MM.1S (cell line): ENCODE data around the gene ARL5C.
A peak's percentile ranks its signal among the peaks of the same experiment; 100 is the strongest.

Experiments
- DNase-seq: peaks from one replicate; pipeline ENCODE4 v3.0.0-alpha.2; 2015
- H2AFZ ChIP-seq: fragments of 300-600 bp; sonication (generic); 2 replicates; pipeline ENCODE4 v1.6.0; 2016; ENCODE audit warnings: antibody characterized with exemption, low read length
- H3F3A ChIP-seq: fragments of 300-600 bp; sonication (generic); 2 replicates; pipeline ENCODE4 v1.6.1; 2016; ENCODE audit warnings: mild to moderate bottlenecking, antibody characterized with exemption, low read length, moderate library complexity, mixed read lengths; ENCODE audit not compliant: insufficient read depth
- H3K27ac ChIP-seq: fragments of 300-600 bp; sonication (generic); 2 replicates; pipeline ENCODE4 v1.5.1; 2016; ENCODE audit warnings: mild to moderate bottlenecking, low read length
- H3K27me3 ChIP-seq: fragments of 300-600 bp; sonication (generic); replicated peaks from 2 replicates; pipeline ENCODE4 v1.6.0; 2016; ENCODE audit warnings: low read length; ENCODE audit not compliant: insufficient read depth
- H3K36me3 ChIP-seq: fragments of 300-600 bp; sonication (generic); replicated peaks from 2 replicates; pipeline ENCODE4 v1.6.1; 2016; ENCODE audit warnings: mild to moderate bottlenecking, low read length, mixed read lengths; ENCODE audit not compliant: insufficient read depth
- H3K4me1 ChIP-seq: fragments of 300-600 bp; sonication (generic); 2 replicates; pipeline ENCODE4 v1.6.1; 2016; ENCODE audit warnings: low read length, mixed read lengths
- H3K4me2 ChIP-seq: fragments of 300-600 bp; sonication (generic); 2 replicates; pipeline ENCODE4 v1.6.0; 2016; ENCODE audit warnings: low read depth, low read length
- H3K4me3 ChIP-seq: fragments of 300-600 bp; sonication (generic); 2 replicates; pipeline ENCODE4 v1.5.1; 2016; ENCODE audit warnings: low read length, mixed read lengths
- H3K79me2 ChIP-seq: fragments of 300-600 bp; sonication (generic); 2 replicates; pipeline ENCODE4 v1.6.1; 2016; ENCODE audit warnings: mixed run types, low read length, mixed read lengths
- H3K9ac ChIP-seq: fragments of 300-600 bp; sonication (generic); 2 replicates; pipeline ENCODE4 v1.6.1; 2016; ENCODE audit warnings: low read length, mixed read lengths
- H3K9me2 ChIP-seq: fragments of 300-600 bp; sonication (generic); replicated peaks from 2 replicates; pipeline ENCODE4 v1.6.1; 2016; ENCODE audit warnings: mild to moderate bottlenecking, low read length, mixed read lengths; ENCODE audit not compliant: insufficient read depth
- H3K9me3 ChIP-seq: fragments of 300-600 bp; sonication (generic); replicated peaks from 2 replicates; pipeline ENCODE4 v1.6.1; 2016; ENCODE audit warnings: mild to moderate bottlenecking, low read length, mixed read lengths; ENCODE audit not compliant: insufficient read depth
- H4K20me1 ChIP-seq: fragments of 300-600 bp; sonication (generic); 2 replicates; pipeline ENCODE4 v1.6.1; 2016; ENCODE audit warnings: mild to moderate bottlenecking, low read length, moderate library complexity, mixed read lengths; ENCODE audit not compliant: insufficient read depth
- CTCF ChIP-seq: fragments of 300-600 bp; sonication (generic); IDR thresholded peaks from 2 replicates; pipeline ENCODE4 v1.5.1; 2016; ENCODE audit warnings: antibody characterized with exemption, low read length, mixed read lengths
- EZH2 ChIP-seq: fragments of 300-600 bp; sonication (generic); optimal IDR thresholded peaks from 2 replicates; pipeline ENCODE3; 2017; ENCODE audit warnings: low read depth, mild to moderate bottlenecking, antibody characterized with exemption, low read length, mixed read lengths
- EZH2phosphoT487 ChIP-seq: fragments of 300-600 bp; sonication (generic); IDR thresholded peaks from 2 replicates; pipeline ENCODE4 v1.6.1; 2018; ENCODE audit warnings: antibody characterized with exemption, low read length

The ARL5C gene

GRCh38 chr17:39196808-39197291, 30.9 kb upstream of the ARL5C start:
- Histone ChIP-seq H3K9me2 (no peaks in the 10 kb centered on the region), H3K27me3 (no peaks in the 10 kb centered on the region), H3K9me3 (no peaks in the 10 kb centered on the region), H3F3A (peaks cover 41% of the 10 kb centered on the region), H3K79me2 (peaks cover 65% of the 10 kb centered on the region), H3K4me3 (peak overlapping the region; percentile 86), H3K36me3 (0 out of 2 replicates have a peak, but pooled peaks cover 5% of the 10 kb centered on the region), H3K4me1 (peaks cover 28% of the 10 kb centered on the region), H3K27ac (peak overlapping the region; percentile 39; the same call in 1 of the 2 replicates), H4K20me1 (no peaks in the 10 kb centered on the region), H3K4me2 (peak overlapping the region; percentile 89), H2AFZ (0 out of 2 replicates have a peak overlapping the region, but pooled peaks have one; percentile 29), H3K9ac (peak overlapping the region; percentile 73)
- TF ChIP-seq EZH2phosphoT487 (no peak), EZH2 (no peak), CTCF (no peak)
- peak; percentile 90 for DNase-seq

DNA sequence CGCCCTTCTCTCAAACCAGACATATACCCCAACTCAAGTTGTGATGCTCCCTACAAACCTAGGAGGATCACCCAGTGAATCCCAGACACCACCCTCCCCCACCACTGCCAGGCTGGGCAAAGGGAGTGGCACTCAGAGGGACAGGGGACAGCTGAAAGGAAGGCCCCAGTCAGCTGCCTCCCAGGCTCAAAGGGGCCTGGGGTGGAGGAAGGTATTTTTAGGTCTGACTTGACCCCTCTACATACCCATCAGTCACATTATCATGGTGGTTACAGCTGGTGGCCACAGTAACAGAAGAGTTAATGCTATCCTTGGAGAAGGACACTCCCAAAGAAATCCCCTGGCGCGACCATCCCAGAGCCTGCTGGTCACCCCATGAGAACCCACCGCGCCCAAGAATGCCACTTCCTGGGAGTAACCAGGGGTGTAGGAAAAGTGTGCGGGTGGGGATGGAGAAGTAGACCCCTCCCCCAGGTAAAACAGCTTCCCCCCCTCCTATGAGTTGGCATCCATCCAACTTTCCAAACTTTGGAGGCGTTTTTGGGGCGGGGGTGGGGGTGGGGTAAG, 30.4 kb upstream of the ARL5C start:
- Histone ChIP-seq H4K20me1 (no peaks in the 10 kb centered on the region), H3F3A (peaks cover 36% of the 10 kb centered on the region), H3K4me2 (peak overlapping the region; percentile 75), H3K9ac (peak overlapping the region; percentile 66), H3K36me3 (0 out of 2 replicates have a peak, but pooled peaks cover 3% of the 10 kb centered on the region), H3K4me1 (peaks cover 25% of the 10 kb centered on the region), H3K79me2 (peaks cover 65% of the 10 kb centered on the region), H3K9me3 (no peaks in the 10 kb centered on the region), H3K9me2 (no peaks in the 10 kb centered on the region), H3K27ac (peak overlapping the region; percentile 91), H2AFZ (peak overlapping the region; percentile 21; the same call in 1 of the 2 replicates), H3K27me3 (no peaks in the 10 kb centered on the region), H3K4me3 (peak overlapping the region; percentile 56)
- TF ChIP-seq EZH2: no peak
- TF ChIP-seq CTCF: no peak
- no peak for TF ChIP-seq EZH2phosphoT487
- DNase-seq: no peak

- H3K9me3 ChIP-seq: no peaks in the 10 kb centered on the region
- H3K4me2 ChIP-seq: peak overlapping the region; percentile 75
- peak overlapping the region; percentile 91 for H3K27ac ChIP-seq
- peak overlapping the region; percentile 21; the same call in 1 of the 2 replicates for H2AFZ ChIP-seq
- no peaks in the 10 kb centered on the region for H3K27me3 ChIP-seq
- peaks cover 29% of the 10 kb centered on the region for H3F3A ChIP-seq
- H4K20me1 ChIP-seq: no peaks in the 10 kb centered on the region
- peak; percentile 87 for DNase-seq
- no peaks in the 10 kb centered on the region for H3K9me2 ChIP-seq
- no peak for TF ChIP-seq CTCF
- no peak for TF ChIP-seq EZH2
- no peak for TF ChIP-seq EZH2phosphoT487
- H3K79me2 ChIP-seq: peaks cover 61% of the 10 kb centered on the region
- H3K36me3 ChIP-seq: 0 out of 2 replicates have a peak, but pooled peaks cover 3% of the 10 kb centered on the region
- H3K4me1 ChIP-seq: peaks cover 25% of the 10 kb centered on the region
- peak overlapping the region; percentile 66 for H3K9ac ChIP-seq
- H3K4me3 ChIP-seq: peak overlapping the region; percentile 56
Observed at GRCh38 chr17:39195568-39196160, 29.7 kb upstream of the ARL5C start.
